A673 (cell line): Measurements from ENCODE around the gene PLK2.

Experiments used
- EZH2 ChIP-seq: fragments of 200-600 bp; sonication (generic); IDR thresholded peaks from 2 replicates; pipeline ENCODE4 v1.6.1; 2017; ENCODE audit warnings: borderline replicate concordance, low read depth, mild to moderate bottlenecking, mixed read lengths, antibody characterized with exemption, low read length; ENCODE audit not compliant: poor library complexity, severe bottlenecking
- TF ChIP-seq, protein P1 (sequence below): fragments of 300-800, 200-600 bp; sonication (generic); conservative IDR thresholded peaks from 2 replicates; pipeline ENCODE4 v1.5.1; 2017; ENCODE audit warnings: low read depth, mild to moderate bottlenecking, antibody characterized with exemption, low read length, moderate library complexity, mixed read lengths

DNA sequence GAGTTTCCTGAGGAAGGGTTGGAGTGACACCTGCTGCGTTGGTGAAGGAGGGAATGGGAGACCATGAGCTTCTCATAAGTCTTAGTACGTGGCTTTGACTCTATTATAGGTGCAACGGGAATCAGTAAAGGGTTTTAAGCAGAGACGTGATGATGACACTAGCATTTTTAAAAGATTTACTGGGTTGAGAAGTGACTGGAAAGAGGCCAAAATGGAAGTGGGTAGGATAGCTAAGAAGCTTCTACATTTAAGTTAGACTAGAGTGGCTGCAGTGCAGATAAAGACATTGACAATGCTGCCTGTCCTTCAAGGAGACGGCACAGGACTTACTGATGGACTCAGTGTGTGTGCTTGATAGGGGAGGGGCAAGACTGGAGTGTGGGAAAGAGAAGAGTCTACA lies 37.5 kb upstream of the PLK2 start:
- TF ChIP-seq, protein P1, sequence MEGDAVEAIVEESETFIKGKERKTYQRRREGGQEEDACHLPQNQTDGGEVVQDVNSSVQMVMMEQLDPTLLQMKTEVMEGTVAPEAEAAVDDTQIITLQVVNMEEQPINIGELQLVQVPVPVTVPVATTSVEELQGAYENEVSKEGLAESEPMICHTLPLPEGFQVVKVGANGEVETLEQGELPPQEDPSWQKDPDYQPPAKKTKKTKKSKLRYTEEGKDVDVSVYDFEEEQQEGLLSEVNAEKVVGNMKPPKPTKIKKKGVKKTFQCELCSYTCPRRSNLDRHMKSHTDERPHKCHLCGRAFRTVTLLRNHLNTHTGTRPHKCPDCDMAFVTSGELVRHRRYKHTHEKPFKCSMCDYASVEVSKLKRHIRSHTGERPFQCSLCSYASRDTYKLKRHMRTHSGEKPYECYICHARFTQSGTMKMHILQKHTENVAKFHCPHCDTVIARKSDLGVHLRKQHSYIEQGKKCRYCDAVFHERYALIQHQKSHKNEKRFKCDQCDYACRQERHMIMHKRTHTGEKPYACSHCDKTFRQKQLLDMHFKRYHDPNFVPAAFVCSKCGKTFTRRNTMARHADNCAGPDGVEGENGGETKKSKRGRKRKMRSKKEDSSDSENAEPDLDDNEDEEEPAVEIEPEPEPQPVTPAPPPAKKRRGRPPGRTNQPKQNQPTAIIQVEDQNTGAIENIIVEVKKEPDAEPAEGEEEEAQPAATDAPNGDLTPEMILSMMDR = no peak
- no peak for TF ChIP-seq EZH2
